ENCODE results near the gene MYADML2. TPM values are rescaled to one million over a fixed set of nuclear protein-coding genes. Genes with fewer than 3 reads are reported as not detected.

MYADML2 gene
- polyA plus RNA-seq, 4 donors: 0.03 to 0.06 TPM; not detected in 2

DNA sequence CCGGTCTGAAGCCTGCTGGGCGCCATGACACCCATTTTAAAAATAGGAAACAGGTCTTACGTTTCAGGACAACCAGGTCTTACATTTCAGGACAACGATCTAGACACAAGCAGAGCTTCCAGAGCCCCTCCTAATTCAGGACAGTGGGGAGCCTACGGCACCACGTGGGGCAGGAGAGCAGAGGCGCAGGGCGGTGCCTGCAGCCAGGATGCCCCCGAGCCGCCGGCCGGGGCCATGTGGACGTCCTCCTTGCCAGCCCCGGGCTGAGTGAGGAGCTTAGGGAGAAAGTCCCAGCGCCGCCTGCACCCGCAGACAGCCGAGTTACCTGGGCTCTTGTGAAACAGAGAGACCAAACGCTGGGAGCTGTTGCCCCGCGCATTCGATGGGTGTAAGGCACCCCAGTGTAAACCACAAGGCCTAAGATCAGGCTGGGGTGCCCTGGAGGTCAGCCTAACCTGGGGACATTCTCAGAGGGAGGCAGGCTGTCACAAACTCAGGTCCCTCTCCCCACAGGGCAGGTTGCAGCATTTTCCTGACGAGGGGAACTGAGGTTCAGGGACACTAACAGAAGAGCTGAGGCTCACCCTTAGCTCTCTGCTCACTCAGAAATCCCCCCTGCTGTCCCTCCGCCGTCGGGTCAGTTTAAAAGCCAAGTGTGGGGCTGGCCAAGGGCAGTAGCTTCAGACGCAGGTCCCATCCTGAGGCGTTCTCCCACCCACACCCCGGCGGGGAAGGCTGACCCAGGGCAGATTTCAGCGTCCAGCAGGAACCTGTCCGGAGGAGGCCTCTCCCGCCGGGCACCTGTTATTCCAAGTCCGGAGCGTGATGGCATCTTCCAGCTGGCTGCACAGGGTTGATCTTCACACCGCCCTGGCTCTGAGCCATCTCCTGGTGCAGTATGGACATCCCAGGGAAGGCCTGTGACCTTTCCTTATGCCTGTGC lies 15.7 kb upstream of the MYADML2 start:
- Histone ChIP-seq H3K27ac (ENCODE audit: low read depth in 1 of 3, low read length in 2 of 3) (no peak overlapping the region), H3K4me3 (ENCODE audit: low read depth in 1 of 3, low read length in 3 of 3) (no peak overlapping the region), H3K36me3 (ENCODE audit: control insufficient read depth in 3 of 3, insufficient read depth in 2 of 3, low read depth in 1 of 3, low read length in 3 of 3) (no peaks in the 10 kb centered on the region), H3K9me3 (ENCODE audit: control insufficient read depth in 2 of 2, insufficient read depth in 1 of 2, low read depth in 1 of 2, low read length in 1 of 2) (no peaks in the 10 kb centered on the region), H3K4me1 (ENCODE audit: control insufficient read depth in 3 of 3, insufficient read depth in 2 of 3, low read depth in 1 of 3, low read length in 2 of 3) (peaks cover 0 to 15% (median 0%) of the 10 kb centered on the region in 3 donors), H3K27me3 (ENCODE audit: control insufficient read depth in 3 of 3, insufficient read depth in 3 of 3, low read length in 3 of 3) (peaks cover 11 to 76% (median 15%) of the 10 kb centered on the region in 3 donors)
- 61 to 70% (median 64%) methylated on average over 37 of the region's 37 CpGs for WGBS, 3 donors
- FAIRE-seq (no peak), DNase-seq (no peak)

DNA sequence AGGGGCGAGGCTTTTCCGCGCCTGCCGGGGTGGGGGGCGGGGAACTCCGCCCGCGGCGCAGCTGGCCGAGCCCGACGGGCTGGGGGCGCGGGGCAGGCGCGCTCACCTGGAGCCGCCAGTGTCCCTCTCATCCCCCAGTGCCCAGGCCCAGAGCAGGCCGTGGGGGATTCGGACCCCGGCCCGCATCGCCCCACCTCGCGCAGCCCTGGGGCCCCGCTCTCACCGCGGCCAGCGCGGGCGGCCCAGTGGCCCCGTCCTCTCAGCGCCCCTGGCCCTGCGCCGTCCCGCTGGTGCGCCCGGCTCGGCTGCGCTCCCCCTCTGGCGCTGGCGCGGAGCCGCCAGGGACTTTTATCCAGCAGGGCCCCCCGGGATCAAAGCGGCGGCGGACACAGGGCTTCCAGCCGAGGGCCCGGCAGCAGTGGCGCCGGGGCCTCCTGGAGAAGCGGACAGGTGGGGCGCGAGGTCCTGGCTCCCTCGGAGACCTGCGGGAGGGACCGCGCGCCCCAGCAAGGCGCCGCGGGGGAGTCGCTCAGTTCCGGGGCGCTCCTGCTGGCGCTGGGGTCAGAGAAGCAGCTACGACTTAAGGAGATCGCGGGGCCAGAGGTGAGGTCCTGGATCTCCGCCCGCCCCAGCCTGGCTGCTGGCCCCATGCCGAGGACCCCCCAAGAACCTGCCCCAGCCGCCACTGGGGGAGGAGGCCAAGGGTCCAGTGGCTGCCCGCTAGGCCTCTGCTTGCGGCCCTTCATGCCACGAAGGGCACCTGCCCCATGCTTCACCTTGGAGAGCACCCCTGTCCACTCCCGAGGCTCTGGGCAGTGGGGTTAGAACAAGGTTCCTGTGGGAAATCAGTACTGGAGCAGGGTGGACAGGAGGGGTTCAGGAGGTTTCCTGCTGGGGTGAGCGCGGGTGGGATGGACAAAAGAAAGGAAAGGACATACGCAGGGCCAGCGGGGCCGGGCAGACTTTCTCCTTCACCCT lies 14.8 kb upstream of the MYADML2 start:
- no peak overlapping the region for H3K27ac ChIP-seq (ENCODE audit: low read depth in 1 of 3, low read length in 2 of 3)
- H3K27me3 ChIP-seq (ENCODE audit: control insufficient read depth in 3 of 3, insufficient read depth in 3 of 3, low read length in 3 of 3): peaks cover 13 to 76% (median 15%) of the 10 kb centered on the region in 3 donors
- FAIRE-seq: no peak
- peak in 1 of 2 donors; percentile 37 for DNase-seq
- H3K36me3 ChIP-seq (ENCODE audit: control insufficient read depth in 3 of 3, insufficient read depth in 2 of 3, low read depth in 1 of 3, low read length in 3 of 3): no peaks in the 10 kb centered on the region
- peak overlapping the region in 1 of 3 donors; percentile 43 for H3K4me3 ChIP-seq (ENCODE audit: low read depth in 1 of 3, low read length in 3 of 3)
- H3K4me1 ChIP-seq (ENCODE audit: control insufficient read depth in 3 of 3, insufficient read depth in 2 of 3, low read depth in 1 of 3, low read length in 2 of 3): peaks cover 0 to 6% (median 0%) of the 10 kb centered on the region in 3 donors
- no peaks in the 10 kb centered on the region for H3K9me3 ChIP-seq (ENCODE audit: control insufficient read depth in 2 of 2, insufficient read depth in 1 of 2, low read depth in 1 of 2, low read length in 1 of 2)
- WGBS, 3 donors: 15 to 19% (median 15%) methylated on average over 52 to 82 of the region's 82 CpGs

DNA sequence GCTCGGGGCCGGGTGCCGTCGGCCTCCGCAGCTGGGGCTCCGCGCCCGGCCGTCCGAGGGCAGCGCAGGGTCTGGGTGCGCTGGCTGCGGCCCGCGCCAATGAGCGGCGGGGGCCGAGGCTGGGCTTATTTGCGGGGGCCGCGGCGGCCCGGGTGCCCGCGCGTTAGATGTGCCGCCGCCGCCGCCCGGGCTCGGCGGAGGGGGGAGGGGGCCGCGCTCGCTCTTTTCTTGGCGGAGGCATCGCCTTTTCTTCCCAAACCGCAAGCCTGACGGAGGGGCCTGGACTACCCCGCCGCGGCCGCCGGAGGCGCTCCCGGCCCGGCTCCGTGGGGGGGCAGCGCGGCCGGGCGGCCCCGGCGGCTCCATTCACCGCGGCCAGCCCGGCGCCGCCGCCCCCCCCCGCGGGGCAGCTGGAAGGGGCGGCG lies 14.1 kb upstream of the MYADML2 start, which contains the start of gene NOTUM:
Gene NOTUM, minus strand, starts transcription at position 101 of the 425 bp plus-strand sequence. CDS start 278 bp downstream, outside the sequence.
- WGBS, 3 donors: 0% methylated on average over 7 to 65 of the region's 65 CpGs
- Histone ChIP-seq H3K4me1 (ENCODE audit: control insufficient read depth in 3 of 3, insufficient read depth in 2 of 3, low read depth in 1 of 3, low read length in 2 of 3) (peaks cover 0 to 3% (median 0%) of the 10 kb centered on the region in 3 donors), H3K4me3 (ENCODE audit: low read depth in 1 of 3, low read length in 3 of 3) (peak within 1 kb of the TSS in 1 of 3 donors; percentile 43), H3K9me3 (ENCODE audit: control insufficient read depth in 2 of 2, insufficient read depth in 1 of 2, low read depth in 1 of 2, low read length in 1 of 2) (no peaks in the 10 kb centered on the region), H3K36me3 (ENCODE audit: control insufficient read depth in 3 of 3, insufficient read depth in 2 of 3, low read depth in 1 of 3, low read length in 3 of 3) (no peaks in the 10 kb centered on the region), H3K27me3 (ENCODE audit: control insufficient read depth in 3 of 3, insufficient read depth in 3 of 3, low read length in 3 of 3) (peaks cover 13 to 72% (median 15%) of the 10 kb centered on the region in 3 donors), H3K27ac (ENCODE audit: low read depth in 1 of 3, low read length in 2 of 3) (no peak within 1 kb of the TSS)
- peak in 1 of 2 donors; percentile 56 for DNase-seq
- FAIRE-seq: no peak

DNA sequence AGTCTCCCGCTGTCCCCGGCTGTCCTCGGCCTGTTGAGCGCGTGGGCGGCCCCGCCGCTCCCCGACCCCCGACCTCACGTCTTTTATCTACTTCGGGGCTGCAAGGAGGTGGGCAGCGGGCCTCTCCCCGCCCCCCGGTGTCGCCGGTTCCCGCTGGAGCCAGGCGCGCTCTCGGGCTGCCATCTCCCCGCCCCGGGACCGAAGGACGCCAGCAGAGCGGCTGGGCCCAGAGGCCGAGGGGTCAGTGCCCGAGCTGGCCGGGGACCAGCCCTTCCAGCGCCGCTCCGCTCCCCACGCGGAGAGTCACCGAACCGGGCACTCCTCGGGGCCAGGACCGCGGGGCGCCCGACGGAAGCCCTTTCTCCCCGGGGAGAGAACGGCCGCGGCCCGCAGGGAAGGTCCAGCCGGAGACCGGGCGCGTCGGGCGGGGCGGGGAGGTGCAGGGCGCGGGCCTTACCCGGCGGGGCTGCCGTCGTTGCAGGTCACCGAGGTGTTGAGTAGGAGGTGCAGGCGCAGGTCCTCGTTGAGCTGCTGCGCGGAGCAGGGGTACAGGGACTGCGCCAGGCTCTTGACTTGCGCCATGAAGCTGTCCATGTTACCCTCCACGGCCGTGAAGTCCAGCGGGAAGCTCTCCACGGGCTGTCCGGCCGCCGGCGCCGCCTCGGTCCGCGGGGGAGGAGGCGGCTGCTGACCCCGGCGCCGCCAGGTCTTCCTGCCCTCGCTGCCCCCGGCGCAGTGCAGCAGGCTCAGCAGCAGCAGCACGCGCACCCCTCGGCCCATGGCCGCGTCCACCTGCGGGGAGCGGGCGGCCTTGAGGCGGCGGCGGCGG lies 13.3 kb upstream of the MYADML2 start:
- WGBS, 3 donors: 1 to 3% (median 2%) methylated on average over 41 to 98 of the region's 98 CpGs
- DNase-seq (peak in 1 of 2 donors; percentile 44), FAIRE-seq (no peak)
- peaks cover 13 to 66% (median 15%) of the 10 kb centered on the region in 3 donors for H3K27me3 ChIP-seq (ENCODE audit: control insufficient read depth in 3 of 3, insufficient read depth in 3 of 3, low read length in 3 of 3)
- H3K9me3 ChIP-seq (ENCODE audit: control insufficient read depth in 2 of 2, insufficient read depth in 1 of 2, low read depth in 1 of 2, low read length in 1 of 2): no peaks in the 10 kb centered on the region
- no peak overlapping the region for H3K27ac ChIP-seq (ENCODE audit: low read depth in 1 of 3, low read length in 2 of 3)
- H3K4me3 ChIP-seq (ENCODE audit: low read depth in 1 of 3, low read length in 3 of 3): peak overlapping the region in 1 of 3 donors; percentile 43
- no peaks in the 10 kb centered on the region for H3K36me3 ChIP-seq (ENCODE audit: control insufficient read depth in 3 of 3, insufficient read depth in 2 of 3, low read depth in 1 of 3, low read length in 3 of 3)
- peaks cover 0 to 3% (median 0%) of the 10 kb centered on the region in 3 donors for H3K4me1 ChIP-seq (ENCODE audit: control insufficient read depth in 3 of 3, insufficient read depth in 2 of 3, low read depth in 1 of 3, low read length in 2 of 3)

- 1 to 2% (median 2%) methylated on average over 40 to 112 of the region's 112 CpGs for WGBS, 3 donors
- Histone ChIP-seq H3K4me3 (ENCODE audit: low read depth in 1 of 3, low read length in 3 of 3) (peak overlapping the region; percentile 8 to 43 (median 27)), H3K9me3 (ENCODE audit: control insufficient read depth in 2 of 2, insufficient read depth in 1 of 2, low read depth in 1 of 2, low read length in 1 of 2) (no peaks in the 10 kb centered on the region), H3K4me1 (ENCODE audit: control insufficient read depth in 3 of 3, insufficient read depth in 2 of 3, low read depth in 1 of 3, low read length in 2 of 3) (peaks cover 0 to 3% (median 0%) of the 10 kb centered on the region in 3 donors), H3K27ac (ENCODE audit: low read depth in 1 of 3, low read length in 2 of 3) (no peak overlapping the region), H3K36me3 (ENCODE audit: control insufficient read depth in 3 of 3, insufficient read depth in 2 of 3, low read depth in 1 of 3, low read length in 3 of 3) (peaks cover 0 to under 1% (median 0%) of the 10 kb centered on the region in 3 donors), H3K27me3 (ENCODE audit: control insufficient read depth in 3 of 3, insufficient read depth in 3 of 3, low read length in 3 of 3) (peaks cover 13 to 61% (median 15%) of the 10 kb centered on the region in 3 donors)
- FAIRE-seq (no peak), DNase-seq (peak; percentile 60 to 84)
Measured at GRCh38 chr17:81959362-81960129, 12.5 kb upstream of the MYADML2 start.

GRCh38 chr17:81958633-81959342 lies 11.8 kb upstream of the MYADML2 start:
- FAIRE-seq: no peak
- H3K4me3 ChIP-seq (ENCODE audit: low read depth in 1 of 3, low read length in 3 of 3): peak overlapping the region in 1 of 3 donors; percentile 27
- WGBS, 3 donors: 54 to 66% (median 59%) methylated on average over 15 of the region's 15 CpGs

More at GRCh38 chr17:81958633-81959342, 11.8 kb upstream of the MYADML2 start:
- Histone ChIP-seq H3K27ac (ENCODE audit: low read depth in 1 of 3, low read length in 2 of 3) (no peak overlapping the region), H3K27me3 (ENCODE audit: control insufficient read depth in 3 of 3, insufficient read depth in 3 of 3, low read length in 3 of 3) (peaks cover 13 to 53% (median 14%) of the 10 kb centered on the region in 3 donors), H3K9me3 (ENCODE audit: control insufficient read depth in 2 of 2, insufficient read depth in 1 of 2, low read depth in 1 of 2, low read length in 1 of 2) (no peaks in the 10 kb centered on the region), H3K36me3 (ENCODE audit: control insufficient read depth in 3 of 3, insufficient read depth in 2 of 3, low read depth in 1 of 3, low read length in 3 of 3) (peaks cover 0 to 4% (median 0%) of the 10 kb centered on the region in 3 donors), H3K4me1 (ENCODE audit: control insufficient read depth in 3 of 3, insufficient read depth in 2 of 3, low read depth in 1 of 3, low read length in 2 of 3) (peaks cover 0 to 3% (median 0%) of the 10 kb centered on the region in 3 donors)
- no peak for DNase-seq

Measured in small intestine (tissue), 7 donors.